Measurements from ENCODE around the gene CCAR1. TPM values are rescaled to one million over a fixed set of nuclear protein-coding genes. Genes with fewer than 3 reads are reported as not detected.

The CCAR1 gene
- total RNA-seq, 2 donors from 2014 or later = 89.5 to 108 TPM

- H3K4me3 Mint-ChIP-seq = no peak overlapping the region
- 94 to 100% methylated on average over 9 of the region's 9 CpGs for WGBS, 2 experiments (ENCODE audit: insufficient coverage in 1 of 2, insufficient read length in 1 of 2)
- H3K27me3 Mint-ChIP-seq (ENCODE audit: insufficient read depth) = no peaks in the 10 kb centered on the region
These were observed 6.1 kb downstream of the CCAR1 start for GRCh38 chr10:68727146-68727545.

GRCh38 chr10:68732651-68733050 lies 11.6 kb downstream of the CCAR1 start:
- Mint-ChIP-seq H3K27ac (no peak overlapping the region), H3K4me1 (no peaks in the 10 kb centered on the region), H3K9me3 (no peaks in the 10 kb centered on the region), H3K36me3 (ENCODE audit: low read depth) (peaks cover 83% of the 10 kb centered on the region), H3K27me3 (ENCODE audit: insufficient read depth) (no peaks in the 10 kb centered on the region), H3K4me3 (no peak overlapping the region)
- Histone ChIP-seq H3K4me3 (ENCODE audit: low read length) (no peak overlapping the region), H3K27me3 (ENCODE audit: control insufficient read depth, insufficient read depth, low read length, poor library complexity, severe bottlenecking) (no peaks in the 10 kb centered on the region), H3K27ac (ENCODE audit: low read depth, low read length) (no peak overlapping the region), H3K4me1 (ENCODE audit: control insufficient read depth, insufficient read depth, low read length) (no peaks in the 10 kb centered on the region), H3K36me3 (ENCODE audit: control insufficient read depth, insufficient read depth, low read length) (peaks cover 92% of the 10 kb centered on the region), H3K9ac (ENCODE audit: extremely low read depth, low read length, poor library complexity, severe bottlenecking) (no peak overlapping the region), H3K9me3 (ENCODE audit: control insufficient read depth, low read length) (no peaks in the 10 kb centered on the region)
- no peak for DNase-seq
- 94 to 95% methylated on average over 8 of the region's 8 CpGs for WGBS, 2 experiments (ENCODE audit: insufficient coverage in 1 of 2, insufficient read length in 1 of 2)
- TF ChIP-seq, protein P1, sequence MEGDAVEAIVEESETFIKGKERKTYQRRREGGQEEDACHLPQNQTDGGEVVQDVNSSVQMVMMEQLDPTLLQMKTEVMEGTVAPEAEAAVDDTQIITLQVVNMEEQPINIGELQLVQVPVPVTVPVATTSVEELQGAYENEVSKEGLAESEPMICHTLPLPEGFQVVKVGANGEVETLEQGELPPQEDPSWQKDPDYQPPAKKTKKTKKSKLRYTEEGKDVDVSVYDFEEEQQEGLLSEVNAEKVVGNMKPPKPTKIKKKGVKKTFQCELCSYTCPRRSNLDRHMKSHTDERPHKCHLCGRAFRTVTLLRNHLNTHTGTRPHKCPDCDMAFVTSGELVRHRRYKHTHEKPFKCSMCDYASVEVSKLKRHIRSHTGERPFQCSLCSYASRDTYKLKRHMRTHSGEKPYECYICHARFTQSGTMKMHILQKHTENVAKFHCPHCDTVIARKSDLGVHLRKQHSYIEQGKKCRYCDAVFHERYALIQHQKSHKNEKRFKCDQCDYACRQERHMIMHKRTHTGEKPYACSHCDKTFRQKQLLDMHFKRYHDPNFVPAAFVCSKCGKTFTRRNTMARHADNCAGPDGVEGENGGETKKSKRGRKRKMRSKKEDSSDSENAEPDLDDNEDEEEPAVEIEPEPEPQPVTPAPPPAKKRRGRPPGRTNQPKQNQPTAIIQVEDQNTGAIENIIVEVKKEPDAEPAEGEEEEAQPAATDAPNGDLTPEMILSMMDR (conservative IDR thresholded peaks at IDR 0.05) = no peak

More at GRCh38 chr10:68727146-68727545, 6.1 kb downstream of the CCAR1 start:
- Mint-ChIP-seq H3K27ac (peak overlapping the region; percentile 48), H3K36me3 (ENCODE audit: low read depth) (peaks cover 73% of the 10 kb centered on the region), H3K9me3 (no peaks in the 10 kb centered on the region), H3K4me1 (peaks cover 4% of the 10 kb centered on the region)
- H3K36me3 ChIP-seq (ENCODE audit: control insufficient read depth, insufficient read depth, low read length) = peaks cover 83% of the 10 kb centered on the region
- no peak overlapping the region for H3K27ac ChIP-seq (ENCODE audit: low read depth, low read length)
- TF ChIP-seq, protein P1 (conservative IDR thresholded peaks at IDR 0.05) = no peak
- H3K27me3 ChIP-seq (ENCODE audit: control insufficient read depth, insufficient read depth, low read length, poor library complexity, severe bottlenecking) = no peaks in the 10 kb centered on the region
- H3K4me3 ChIP-seq (ENCODE audit: low read length) = no peak overlapping the region
- H3K4me1 ChIP-seq (ENCODE audit: control insufficient read depth, insufficient read depth, low read length) = no peaks in the 10 kb centered on the region
- no peaks in the 10 kb centered on the region for H3K9me3 ChIP-seq (ENCODE audit: control insufficient read depth, low read length)
- no peak overlapping the region for H3K9ac ChIP-seq (ENCODE audit: extremely low read depth, low read length, poor library complexity, severe bottlenecking)
- peak; percentile 19 for DNase-seq

DNA sequence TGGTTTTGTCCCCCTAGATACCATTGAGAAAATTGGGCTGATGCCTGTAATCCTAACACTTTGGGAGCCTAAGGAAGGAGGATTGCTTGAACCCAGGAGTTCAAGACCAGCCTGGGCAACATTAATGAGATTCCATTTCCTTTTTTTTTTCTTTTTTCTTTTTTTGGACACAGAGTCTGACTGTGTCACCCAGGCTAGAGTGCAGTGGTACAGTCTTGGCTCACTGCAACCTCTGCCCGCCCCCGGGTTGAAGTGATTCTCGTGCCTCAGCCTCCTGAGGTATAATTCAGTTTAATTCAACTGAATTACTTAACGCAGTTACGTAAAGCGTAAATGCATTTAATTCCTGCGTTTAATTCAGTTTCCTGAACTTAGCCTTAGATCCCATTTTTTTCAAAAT lies 13.3 kb downstream of the CCAR1 start:
- Mint-ChIP-seq H3K27me3 (ENCODE audit: insufficient read depth) (no peaks in the 10 kb centered on the region), H3K9me3 (no peaks in the 10 kb centered on the region), H3K4me1 (no peaks in the 10 kb centered on the region), H3K4me3 (no peak overlapping the region), H3K27ac (peak overlapping the region; percentile 30), H3K36me3 (ENCODE audit: low read depth) (peaks cover 86% of the 10 kb centered on the region)
- H3K9me3 ChIP-seq (ENCODE audit: control insufficient read depth, low read length) = no peaks in the 10 kb centered on the region
- 96 to 97% methylated on average over 7 of the region's 7 CpGs for WGBS, 2 experiments (ENCODE audit: insufficient coverage in 1 of 2, insufficient read length in 1 of 2)
- TF ChIP-seq, protein P1 (conservative IDR thresholded peaks at IDR 0.05) = no peak
- no peak overlapping the region for H3K27ac ChIP-seq (ENCODE audit: low read depth, low read length)
- H3K9ac ChIP-seq (ENCODE audit: extremely low read depth, low read length, poor library complexity, severe bottlenecking) = no peak overlapping the region
- no peak for DNase-seq
- H3K4me3 ChIP-seq (ENCODE audit: low read length) = no peak overlapping the region
- H3K4me1 ChIP-seq (ENCODE audit: control insufficient read depth, insufficient read depth, low read length) = no peaks in the 10 kb centered on the region
- peaks cover 92% of the 10 kb centered on the region for H3K36me3 ChIP-seq (ENCODE audit: control insufficient read depth, insufficient read depth, low read length)
- no peaks in the 10 kb centered on the region for H3K27me3 ChIP-seq (ENCODE audit: control insufficient read depth, insufficient read depth, low read length, poor library complexity, severe bottlenecking)

Measured in endodermal cell (in vitro differentiated cells).